ENCODE data around the gene HTT-AS. TPM values are rescaled to one million over a fixed set of nuclear protein-coding genes. Genes with fewer than 3 reads are reported as not detected.

Gene HTT-AS
- total RNA-seq, 1 donor from 2014 or later: not detected

DNA sequence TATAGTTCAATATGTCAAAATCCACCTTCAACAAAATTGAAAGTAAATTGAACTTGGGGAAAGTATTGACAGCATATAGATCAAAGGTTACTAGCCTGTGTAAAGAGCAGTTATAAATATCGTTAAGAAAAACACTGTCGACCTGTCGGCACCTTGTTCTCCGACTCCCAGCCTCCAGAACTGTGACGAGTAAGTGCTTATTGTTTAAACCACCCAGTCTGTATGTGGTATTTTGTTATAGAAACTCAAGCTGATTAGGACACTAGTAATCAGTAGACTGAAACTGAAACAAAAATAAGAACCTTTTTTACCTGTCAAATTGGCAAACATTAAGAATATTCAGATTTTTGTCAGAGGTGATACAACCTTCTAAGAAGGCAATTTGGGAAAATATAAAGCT lies 17.1 kb upstream of the HTT-AS start:
- DNase-seq (ENCODE audit: extremely low read depth, low read depth, low spot score): no peak

DNA sequence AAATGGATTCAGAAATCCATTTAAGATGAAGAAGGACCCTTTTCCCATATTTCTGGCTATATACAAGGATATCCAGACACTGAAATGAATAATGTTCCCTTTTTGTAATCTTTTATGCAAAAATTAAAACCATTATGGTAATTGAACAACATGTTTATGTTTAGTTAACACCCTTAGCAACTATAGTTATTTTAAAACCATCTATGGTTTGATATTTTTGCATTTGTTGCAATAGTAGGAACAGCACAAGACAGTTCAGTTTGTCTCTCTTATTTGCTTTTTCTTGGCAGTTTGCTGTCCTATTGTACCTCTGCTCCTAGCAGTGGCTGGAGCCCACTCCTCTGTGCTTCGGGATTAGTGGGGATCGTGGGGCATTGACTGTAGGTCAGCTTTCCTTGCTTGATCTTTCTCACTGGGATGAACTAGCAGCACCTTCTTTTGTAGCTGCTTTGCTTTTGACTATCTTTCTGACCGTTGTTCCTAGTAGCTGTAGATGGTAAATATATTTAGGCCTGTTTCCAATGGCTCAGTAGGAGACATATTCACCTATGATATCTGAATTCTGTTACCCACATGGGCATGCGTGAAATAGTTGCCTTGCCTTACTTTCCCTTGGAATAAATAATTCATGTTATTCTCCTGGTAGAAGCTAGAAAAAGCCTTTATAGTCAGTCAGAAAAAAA lies 12.9 kb upstream of the HTT-AS start:
- no peak for DNase-seq (ENCODE audit: extremely low read depth, low read depth, low spot score)

DNA sequence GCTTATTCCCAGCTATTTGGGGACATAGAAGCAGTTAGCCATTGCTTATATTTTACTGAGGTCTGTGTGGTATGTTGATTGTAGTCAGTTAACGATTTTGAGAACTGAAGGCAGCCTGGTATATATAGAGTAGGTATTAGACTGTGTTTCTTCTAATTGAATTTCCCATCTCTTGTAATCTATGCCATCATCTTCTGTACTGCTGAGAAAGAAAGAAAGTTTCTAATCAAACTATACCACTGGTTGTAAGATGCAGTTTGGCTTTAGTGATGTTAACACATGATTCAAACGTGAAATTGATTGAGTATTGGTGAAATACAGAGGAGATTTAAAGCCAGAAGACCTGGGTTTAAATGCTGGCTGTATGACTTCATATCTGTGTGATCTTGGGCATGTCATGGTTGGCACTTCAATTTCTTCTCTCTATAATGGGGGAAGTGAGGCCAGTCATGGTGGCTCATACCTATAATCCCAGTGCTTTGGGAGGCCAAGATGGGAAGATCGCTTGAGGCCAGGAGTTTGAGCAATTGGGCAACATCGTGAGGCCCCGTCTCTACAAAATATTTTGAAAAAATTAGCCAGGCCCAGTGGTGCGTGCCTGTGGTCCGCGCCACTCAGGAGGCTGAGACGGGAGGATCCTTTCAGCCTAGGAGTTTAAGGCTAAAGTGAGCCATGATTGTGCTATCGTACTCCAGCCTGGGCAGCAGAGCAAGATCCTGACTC lies 11.8 kb upstream of the HTT-AS start:
- no peak for DNase-seq (ENCODE audit: extremely low read depth, low read depth, low spot score)

- no peak for DNase-seq (ENCODE audit: extremely low read depth, low read depth, low spot score)
Observed at GRCh38 chr4:3083732-3084131, 9.4 kb upstream of the HTT-AS start.

- no peak for DNase-seq (ENCODE audit: extremely low read depth, low read depth, low spot score)
Observed at GRCh38 chr4:3082925-3083515, 8.7 kb upstream of the HTT-AS start.

DNA sequence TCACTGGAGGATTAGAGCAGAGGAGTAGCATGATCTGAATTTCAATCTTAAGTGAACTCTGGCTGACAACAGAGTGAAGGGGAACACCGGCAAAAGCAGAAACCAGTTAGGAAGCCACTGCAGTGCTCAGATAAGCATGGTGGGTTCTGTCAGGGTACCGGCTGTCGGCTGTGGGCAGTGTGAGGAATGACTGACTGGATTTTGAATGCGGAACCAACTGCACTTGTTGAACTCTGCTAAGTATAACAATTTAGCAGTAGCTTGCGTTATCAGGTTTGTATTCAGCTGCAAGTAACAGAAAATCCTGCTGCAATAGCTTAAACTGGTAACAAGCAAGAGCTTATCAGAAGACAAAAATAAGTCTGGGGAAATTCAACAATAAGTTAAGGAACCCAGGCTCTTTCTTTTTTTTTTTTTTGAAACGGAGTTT lies 5.4 kb upstream of the HTT-AS start:
- no peak for DNase-seq (ENCODE audit: extremely low read depth, low read depth, low spot score)

DNA sequence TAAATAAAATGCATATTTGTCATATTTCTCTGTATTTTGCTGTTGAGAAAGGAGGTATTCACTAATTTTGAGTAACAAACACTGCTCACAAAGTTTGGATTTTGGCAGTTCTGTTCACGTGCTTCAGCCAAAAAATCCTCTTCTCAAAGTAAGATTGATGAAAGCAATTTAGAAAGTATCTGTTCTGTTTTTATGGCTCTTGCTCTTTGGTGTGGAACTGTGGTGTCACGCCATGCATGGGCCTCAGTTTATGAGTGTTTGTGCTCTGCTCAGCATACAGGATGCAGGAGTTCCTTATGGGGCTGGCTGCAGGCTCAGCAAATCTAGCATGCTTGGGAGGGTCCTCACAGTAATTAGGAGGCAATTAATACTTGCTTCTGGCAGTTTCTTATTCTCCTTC lies 3.5 kb upstream of the HTT-AS start:
- no peak for DNase-seq (ENCODE audit: extremely low read depth, low read depth, low spot score)

GRCh38 chr4:3075652-3075981 lies 1.3 kb upstream of the HTT-AS start:
- DNase-seq (ENCODE audit: extremely low read depth, low read depth, low spot score): no peak

DNA sequence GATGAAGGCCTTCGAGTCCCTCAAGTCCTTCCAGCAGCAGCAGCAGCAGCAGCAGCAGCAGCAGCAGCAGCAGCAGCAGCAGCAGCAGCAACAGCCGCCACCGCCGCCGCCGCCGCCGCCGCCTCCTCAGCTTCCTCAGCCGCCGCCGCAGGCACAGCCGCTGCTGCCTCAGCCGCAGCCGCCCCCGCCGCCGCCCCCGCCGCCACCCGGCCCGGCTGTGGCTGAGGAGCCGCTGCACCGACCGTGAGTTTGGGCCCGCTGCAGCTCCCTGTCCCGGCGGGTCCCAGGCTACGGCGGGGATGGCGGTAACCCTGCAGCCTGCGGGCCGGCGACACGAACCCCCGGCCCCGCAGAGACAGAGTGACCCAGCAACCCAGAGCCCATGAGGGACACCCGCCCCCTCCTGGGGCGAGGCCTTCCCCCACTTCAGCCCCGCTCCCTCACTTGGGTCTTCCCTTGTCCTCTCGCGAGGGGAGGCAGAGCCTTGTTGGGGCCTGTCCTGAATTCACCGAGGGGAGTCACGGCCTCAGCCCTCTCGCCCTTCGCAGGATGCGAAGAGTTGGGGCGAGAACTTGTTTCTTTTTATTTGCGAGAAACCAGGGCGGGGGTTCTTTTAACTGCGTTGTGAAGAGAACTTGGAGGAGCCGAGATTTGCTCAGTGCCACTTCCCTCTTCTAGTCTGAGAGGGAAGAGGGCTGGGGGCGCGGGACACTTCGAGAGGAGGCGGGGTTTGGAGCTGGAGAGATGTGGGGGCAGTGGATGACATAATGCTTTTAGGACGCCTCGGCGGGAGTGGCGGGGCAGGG lies 711 bp upstream of the HTT-AS start:
- no peak for DNase-seq (ENCODE audit: extremely low read depth, low read depth, low spot score)

GRCh38 chr4:3073158-3074077 lies 920 bp downstream of the HTT-AS start:
- DNase-seq (ENCODE audit: extremely low read depth, low read depth, low spot score): no peak

GRCh38 chr4:3071811-3072210 lies 2.5 kb downstream of the HTT-AS start:
- no peak for DNase-seq (ENCODE audit: extremely low read depth, low read depth, low spot score)

DNA sequence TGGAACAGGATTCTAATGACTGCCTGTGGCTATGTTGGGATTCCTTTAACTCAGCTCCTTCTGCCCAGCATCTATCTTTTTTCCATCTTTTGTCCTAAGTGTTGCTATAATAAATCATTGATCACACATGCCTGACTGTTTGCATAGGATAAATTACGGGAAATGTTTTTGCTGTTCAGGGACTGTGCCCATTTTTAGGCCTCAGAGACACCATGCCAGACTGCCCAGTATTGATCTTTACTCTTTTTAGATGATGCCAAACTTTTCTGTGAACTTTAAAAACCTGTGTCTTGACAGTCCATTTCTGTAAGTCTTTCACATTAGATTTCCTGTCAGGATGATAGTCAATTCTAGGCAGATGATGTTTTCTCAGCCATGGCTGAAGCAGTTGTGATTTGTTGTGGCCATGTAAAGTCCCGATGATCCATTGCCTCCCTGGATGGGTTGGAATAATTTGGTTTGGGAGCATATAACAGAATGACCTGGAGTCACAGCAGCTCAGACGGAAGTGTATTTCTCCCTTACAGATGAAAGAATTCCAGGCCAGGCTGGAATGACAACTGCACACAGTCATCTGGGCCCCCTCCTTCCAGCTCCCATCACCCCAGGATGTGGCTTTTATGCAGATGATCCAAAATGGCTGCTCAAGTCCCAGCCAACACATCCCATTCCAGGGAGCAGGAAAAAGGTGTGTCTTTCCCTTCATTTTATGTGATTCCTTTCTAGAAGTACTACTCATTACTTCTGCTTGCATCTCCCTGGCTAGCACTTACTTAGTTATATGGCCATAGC lies 3.4 kb downstream of the HTT-AS start:
- DNase-seq (ENCODE audit: extremely low read depth, low read depth, low spot score): no peak

GRCh38 chr4:3069661-3070199 lies 4.6 kb downstream of the HTT-AS start:
- DNase-seq (ENCODE audit: extremely low read depth, low read depth, low spot score): no peak

- no peak for DNase-seq (ENCODE audit: extremely low read depth, low read depth, low spot score)
Observed at GRCh38 chr4:3067473-3068001, 6.8 kb downstream of the HTT-AS start.

DNA sequence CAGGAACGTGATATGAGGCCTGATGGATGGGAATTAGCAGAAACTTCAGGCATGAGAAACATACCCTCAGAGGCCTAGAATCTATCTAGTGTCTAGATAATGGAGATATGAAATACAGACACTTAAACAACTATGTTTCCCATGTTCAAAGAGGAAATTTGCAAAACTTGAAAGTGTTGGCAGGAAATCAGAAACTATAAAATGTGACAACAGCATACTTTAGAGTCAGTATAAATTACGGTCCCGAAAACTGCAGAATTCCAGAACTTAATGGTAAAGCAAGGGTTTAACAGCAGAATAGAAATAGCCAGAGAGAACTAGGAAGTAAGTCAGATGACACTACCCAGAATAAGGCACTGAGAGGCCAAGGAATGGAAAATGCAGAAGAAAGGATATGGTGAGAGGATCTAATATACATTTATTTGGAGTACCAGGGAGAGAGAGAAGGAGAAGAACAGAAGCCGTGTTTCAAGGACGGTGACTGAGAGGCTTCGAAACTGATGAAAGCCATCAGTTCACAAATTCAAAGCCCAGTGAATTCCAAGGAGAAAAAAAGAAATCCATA lies 7.4 kb downstream of the HTT-AS start:
- no peak for DNase-seq (ENCODE audit: extremely low read depth, low read depth, low spot score)

DNA sequence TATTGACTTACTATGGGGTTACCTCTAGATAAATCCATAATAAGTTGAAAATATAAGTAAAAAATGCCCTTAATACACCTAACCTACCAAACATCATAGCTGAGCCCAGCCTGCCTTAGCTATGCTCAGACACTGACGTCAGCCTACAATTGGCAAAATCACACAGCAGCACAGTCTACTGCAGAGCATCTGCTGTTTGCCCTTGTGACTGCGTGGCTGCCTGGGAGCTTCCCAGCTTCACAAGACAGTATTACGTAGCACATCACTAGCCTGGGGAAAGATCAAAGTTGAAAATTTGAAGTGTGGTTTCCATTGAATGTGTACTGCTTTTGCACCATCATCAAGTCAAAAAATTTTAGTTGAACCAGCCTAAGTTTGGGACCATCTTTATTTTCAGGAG lies 8.8 kb downstream of the HTT-AS start:
- DNase-seq (ENCODE audit: extremely low read depth, low read depth, low spot score): no peak

GRCh38 chr4:3062471-3062870 lies 11.9 kb downstream of the HTT-AS start:
- no peak for DNase-seq (ENCODE audit: extremely low read depth, low read depth, low spot score)

- no peak for DNase-seq (ENCODE audit: extremely low read depth, low read depth, low spot score)
Observed at GRCh38 chr4:3060946-3061345, 13.4 kb downstream of the HTT-AS start.

DNA sequence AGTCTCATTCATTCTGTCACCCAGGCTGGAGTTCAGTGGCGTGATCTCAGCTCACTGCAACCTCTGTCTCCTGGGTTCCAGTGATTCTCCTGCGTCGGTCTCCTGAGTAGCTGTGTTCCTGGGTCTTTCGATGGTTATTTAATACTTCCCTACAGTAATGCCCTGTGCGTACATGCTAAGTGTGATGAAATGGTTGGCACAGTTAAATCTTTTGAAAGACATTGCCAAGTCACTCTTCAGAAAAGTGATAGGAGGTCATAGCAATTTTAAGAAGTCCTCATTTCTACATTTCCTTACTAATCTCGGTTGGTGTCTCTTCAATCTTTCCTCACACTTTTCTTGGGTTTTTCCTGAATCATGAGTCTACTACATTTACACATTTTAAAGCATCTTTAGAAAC lies 14.4 kb downstream of the HTT-AS start:
- no peak for DNase-seq (ENCODE audit: extremely low read depth, low read depth, low spot score)

Data from glomerular endothelial cell (primary cell).